HG03060 (cell line): ENCODE measurements around the gene SUPT20HL1.
"Not testable (repeated sequence)": the region's sequence is repeated elsewhere in the genome, so short reads cannot be mapped to it uniquely, and the experiment has no call there.

Experiments
- ATAC-seq: cut with Tn5 transposase; IDR thresholded peaks from one replicate; pipeline ENCODE4 v1.9.1; 2021; ENCODE audit warnings: low read depth, moderate number of reproducible peaks; ENCODE audit not compliant: unreplicated experiment

The SUPT20HL1 gene

GRCh38 chrX:24360272-24360671 lies at the start of gene SUPT20HL1:
SUPT20HL1 (plus strand) TSS chrX:24360639; CDS start chrX:24362761, 2,122 bp downstream.
- ATAC-seq = no peak

GRCh38 chrX:24310916-24311315 lies 49.5 kb upstream of the SUPT20HL1 start:
- ATAC-seq = not testable (repeated sequence)

GRCh38 chrX:24311507-24312248 lies 48.8 kb upstream of the SUPT20HL1 start:
- not testable (repeated sequence) for ATAC-seq

GRCh38 chrX:24312249-24312607 lies 48.2 kb upstream of the SUPT20HL1 start:
- ATAC-seq = not testable (repeated sequence)

- no peak for ATAC-seq
These were observed 46.3 kb upstream of the SUPT20HL1 start, which contains the start of gene SUPT20HL2 for GRCh38 chrX:24314019-24314635. SUPT20HL2 (minus strand) TSS chrX:24314069; CDS start chrX:24313315, 754 bp downstream.

- no peak for ATAC-seq
These were observed 44.3 kb upstream of the SUPT20HL1 start for GRCh38 chrX:24316111-24316510.

- no peak for ATAC-seq
These were observed 42.9 kb upstream of the SUPT20HL1 start for GRCh38 chrX:24317567-24317966.

GRCh38 chrX:24321741-24322395 lies 38.6 kb upstream of the SUPT20HL1 start:
- ATAC-seq = no peak

GRCh38 chrX:24325231-24325630 lies 35.2 kb upstream of the SUPT20HL1 start:
- ATAC-seq = no peak

- no peak for ATAC-seq
These were observed 27.6 kb upstream of the SUPT20HL1 start for GRCh38 chrX:24332878-24333277.

- ATAC-seq = no peak
These were observed 27.1 kb upstream of the SUPT20HL1 start for GRCh38 chrX:24333371-24333770.

GRCh38 chrX:24334461-24334860 lies 26.0 kb upstream of the SUPT20HL1 start:
- ATAC-seq = no peak

- ATAC-seq = no peak
These were observed 24.6 kb upstream of the SUPT20HL1 start for GRCh38 chrX:24335871-24336270.

- no peak for ATAC-seq
These were observed 20.5 kb upstream of the SUPT20HL1 start for GRCh38 chrX:24339911-24340310.

- no peak for ATAC-seq
These were observed 19.9 kb upstream of the SUPT20HL1 start for GRCh38 chrX:24340501-24340900.

- no peak for ATAC-seq
These were observed 18.6 kb upstream of the SUPT20HL1 start for GRCh38 chrX:24341795-24342194.

- peak; percentile 95 for ATAC-seq
These were observed 16.7 kb upstream of the SUPT20HL1 start for GRCh38 chrX:24343719-24344118.

GRCh38 chrX:24347881-24348280 lies 12.6 kb upstream of the SUPT20HL1 start:
- ATAC-seq = no peak

- ATAC-seq = no peak
These were observed 10.2 kb upstream of the SUPT20HL1 start for GRCh38 chrX:24350217-24350616.

- no peak for ATAC-seq
These were observed 5.3 kb upstream of the SUPT20HL1 start for GRCh38 chrX:24355095-24355494.

- ATAC-seq = no peak
These were observed 3.3 kb upstream of the SUPT20HL1 start for GRCh38 chrX:24357106-24357505.
